ENCODE data around the gene KCNT1.

DNA sequence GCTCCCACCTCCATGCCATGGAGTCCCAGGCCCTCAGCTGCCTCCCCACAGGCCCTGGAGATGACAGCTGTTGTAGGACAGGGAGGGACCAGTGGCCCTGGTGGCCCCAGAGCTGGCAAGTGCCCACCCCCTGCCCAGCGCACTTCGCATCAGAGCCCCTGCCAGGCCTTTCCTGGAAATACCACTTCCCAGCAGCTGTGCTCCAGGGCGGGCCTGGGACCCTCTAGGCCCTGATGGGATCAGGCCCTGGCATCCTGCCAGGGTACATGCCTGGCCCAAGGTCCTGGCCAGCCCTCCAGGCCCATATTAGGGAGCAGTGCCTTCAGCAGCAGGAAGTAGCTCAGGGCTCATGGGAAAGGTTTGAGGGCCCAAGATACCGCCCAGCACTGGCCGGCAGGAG is 2.5 kb downstream of the KCNT1 start:
- TF ChIP-seq, protein P1, sequence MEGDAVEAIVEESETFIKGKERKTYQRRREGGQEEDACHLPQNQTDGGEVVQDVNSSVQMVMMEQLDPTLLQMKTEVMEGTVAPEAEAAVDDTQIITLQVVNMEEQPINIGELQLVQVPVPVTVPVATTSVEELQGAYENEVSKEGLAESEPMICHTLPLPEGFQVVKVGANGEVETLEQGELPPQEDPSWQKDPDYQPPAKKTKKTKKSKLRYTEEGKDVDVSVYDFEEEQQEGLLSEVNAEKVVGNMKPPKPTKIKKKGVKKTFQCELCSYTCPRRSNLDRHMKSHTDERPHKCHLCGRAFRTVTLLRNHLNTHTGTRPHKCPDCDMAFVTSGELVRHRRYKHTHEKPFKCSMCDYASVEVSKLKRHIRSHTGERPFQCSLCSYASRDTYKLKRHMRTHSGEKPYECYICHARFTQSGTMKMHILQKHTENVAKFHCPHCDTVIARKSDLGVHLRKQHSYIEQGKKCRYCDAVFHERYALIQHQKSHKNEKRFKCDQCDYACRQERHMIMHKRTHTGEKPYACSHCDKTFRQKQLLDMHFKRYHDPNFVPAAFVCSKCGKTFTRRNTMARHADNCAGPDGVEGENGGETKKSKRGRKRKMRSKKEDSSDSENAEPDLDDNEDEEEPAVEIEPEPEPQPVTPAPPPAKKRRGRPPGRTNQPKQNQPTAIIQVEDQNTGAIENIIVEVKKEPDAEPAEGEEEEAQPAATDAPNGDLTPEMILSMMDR (IDR thresholded peaks at IDR 0.05; ENCODE audit: poor library complexity): no peak
- TF ChIP-seq EZH2 (IDR thresholded peaks at IDR 0.05; ENCODE audit: borderline replicate concordance): no peak
- TF ChIP-seq EZH2phosphoT487 (IDR thresholded peaks at IDR 0.05; ENCODE audit: low read depth, severe bottlenecking, unreplicated experiment): no peak

Measured in hepatocyte (in vitro differentiated cells).